ENCODE results near the gene ROBO3. TPM values are rescaled to one million over a fixed set of nuclear protein-coding genes. Genes with fewer than 3 reads are reported as not detected.

ROBO3 gene, protein sequence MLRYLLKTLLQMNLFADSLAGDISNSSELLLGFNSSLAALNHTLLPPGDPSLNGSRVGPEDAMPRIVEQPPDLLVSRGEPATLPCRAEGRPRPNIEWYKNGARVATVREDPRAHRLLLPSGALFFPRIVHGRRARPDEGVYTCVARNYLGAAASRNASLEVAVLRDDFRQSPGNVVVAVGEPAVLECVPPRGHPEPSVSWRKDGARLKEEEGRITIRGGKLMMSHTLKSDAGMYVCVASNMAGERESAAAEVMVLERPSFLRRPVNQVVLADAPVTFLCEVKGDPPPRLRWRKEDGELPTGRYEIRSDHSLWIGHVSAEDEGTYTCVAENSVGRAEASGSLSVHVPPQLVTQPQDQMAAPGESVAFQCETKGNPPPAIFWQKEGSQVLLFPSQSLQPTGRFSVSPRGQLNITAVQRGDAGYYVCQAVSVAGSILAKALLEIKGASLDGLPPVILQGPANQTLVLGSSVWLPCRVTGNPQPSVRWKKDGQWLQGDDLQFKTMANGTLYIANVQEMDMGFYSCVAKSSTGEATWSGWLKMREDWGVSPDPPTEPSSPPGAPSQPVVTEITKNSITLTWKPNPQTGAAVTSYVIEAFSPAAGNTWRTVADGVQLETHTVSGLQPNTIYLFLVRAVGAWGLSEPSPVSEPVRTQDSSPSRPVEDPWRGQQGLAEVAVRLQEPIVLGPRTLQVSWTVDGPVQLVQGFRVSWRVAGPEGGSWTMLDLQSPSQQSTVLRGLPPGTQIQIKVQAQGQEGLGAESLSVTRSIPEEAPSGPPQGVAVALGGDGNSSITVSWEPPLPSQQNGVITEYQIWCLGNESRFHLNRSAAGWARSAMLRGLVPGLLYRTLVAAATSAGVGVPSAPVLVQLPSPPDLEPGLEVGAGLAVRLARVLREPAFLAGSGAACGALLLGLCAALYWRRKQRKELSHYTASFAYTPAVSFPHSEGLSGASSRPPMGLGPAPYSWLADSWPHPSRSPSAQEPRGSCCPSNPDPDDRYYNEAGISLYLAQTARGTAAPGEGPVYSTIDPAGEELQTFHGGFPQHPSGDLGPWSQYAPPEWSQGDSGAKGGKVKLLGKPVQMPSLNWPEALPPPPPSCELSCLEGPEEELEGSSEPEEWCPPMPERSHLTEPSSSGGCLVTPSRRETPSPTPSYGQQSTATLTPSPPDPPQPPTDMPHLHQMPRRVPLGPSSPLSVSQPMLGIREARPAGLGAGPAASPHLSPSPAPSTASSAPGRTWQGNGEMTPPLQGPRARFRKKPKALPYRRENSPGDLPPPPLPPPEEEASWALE (N-terminal part only)
- polyA plus RNA-seq (2013, experiment 1 of 2), result 4.9 TPM
- polyA plus RNA-seq (2013, experiment 2 of 2), result 10.1 TPM

DNA sequence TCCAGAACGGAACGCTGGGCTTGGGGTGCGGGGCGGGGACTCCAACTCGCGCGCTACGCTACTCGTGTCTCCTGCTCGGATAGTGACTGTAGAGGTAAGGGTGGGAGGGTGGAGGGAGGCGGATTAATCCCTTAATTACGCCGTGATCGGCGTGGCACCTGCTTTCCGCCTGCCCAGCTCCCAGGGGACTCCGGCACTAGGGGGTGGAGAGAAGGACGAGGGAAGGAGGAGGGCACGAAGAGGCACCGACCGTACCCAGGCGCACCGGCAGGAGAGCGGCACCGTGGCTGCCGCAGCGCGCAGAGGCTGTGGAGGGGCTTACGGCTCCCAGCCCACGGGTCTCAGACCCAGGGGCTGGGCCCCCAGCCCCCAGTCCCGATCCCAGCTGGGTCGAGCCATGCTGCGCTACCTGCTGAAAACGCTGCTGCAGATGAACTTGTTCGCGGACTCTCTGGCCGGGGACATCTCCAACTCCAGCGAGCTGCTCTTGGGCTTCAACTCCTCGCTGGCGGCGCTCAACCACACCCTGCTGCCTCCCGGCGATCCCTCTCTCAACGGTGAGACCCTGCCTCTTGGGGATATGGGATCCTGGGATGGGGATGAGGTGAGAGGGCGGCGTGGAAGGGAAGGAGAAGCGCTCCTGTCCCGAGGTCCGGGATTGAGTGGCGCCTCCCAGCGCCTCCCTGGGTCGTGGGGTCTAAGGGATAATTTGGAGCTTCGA is at the start of gene ROBO3:
TSS of gene ROBO3 (plus strand) at position 252 of the 721 bp plus-strand sequence. CDS start at position 398, 146 bp downstream.
- H3K9me3 ChIP-seq (ENCODE audit: insufficient read depth, low read depth, low read length), result no peaks in the 10 kb centered on the region
- H3K9ac ChIP-seq (ENCODE audit: low read depth, low read length), result no peak within 1 kb of the TSS
- H3K36me3 ChIP-seq (ENCODE audit: insufficient read depth, low read length), result no peaks in the 10 kb centered on the region
- H3K27ac ChIP-seq (ENCODE audit: low read depth, low read length), result no peak within 1 kb of the TSS
- H3K27me3 ChIP-seq (ENCODE audit: insufficient read depth, low read length), result peaks cover 100% of the 10 kb centered on the region
- H3K4me3 ChIP-seq (ENCODE audit: low read length), result peak within 1 kb of the TSS; percentile 17
- WGBS, result 4% methylated on average over 53 of the region's 53 CpGs
- 0 out of 2 replicates have a peak, but pooled peaks cover 4% of the 10 kb centered on the region for H3K4me1 ChIP-seq (ENCODE audit: insufficient read depth, low read length)

DNA sequence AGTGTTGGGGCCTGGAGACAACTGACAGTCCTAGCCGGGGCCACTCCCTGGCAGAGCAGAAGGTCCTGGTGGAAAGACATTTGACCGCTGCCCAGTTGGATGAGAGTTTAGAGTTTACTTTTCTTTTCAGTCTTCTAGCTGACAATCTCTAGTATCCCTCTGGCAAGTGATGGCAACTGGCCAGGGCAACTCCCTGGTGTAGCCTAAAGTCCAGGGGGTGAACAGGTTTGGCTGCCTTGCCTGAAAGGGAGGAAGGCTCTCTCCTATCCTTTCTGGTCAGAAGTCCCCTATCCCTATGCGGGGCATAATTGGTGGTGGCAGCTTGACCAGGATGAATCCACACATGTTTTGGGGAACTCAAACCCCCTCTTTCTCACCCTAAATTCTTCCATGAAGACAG is 48.2 kb upstream of the ROBO3 start:
- Histone ChIP-seq H3K4me3 (ENCODE audit: low read length) (no peak overlapping the region), H3K36me3 (ENCODE audit: insufficient read depth, low read length) (no peaks in the 10 kb centered on the region), H3K27me3 (ENCODE audit: insufficient read depth, low read length) (peaks cover 8% of the 10 kb centered on the region; the same call in 1 of the 2 replicates), H3K27ac (ENCODE audit: low read depth, low read length) (no peak overlapping the region), H3K4me1 (ENCODE audit: insufficient read depth, low read length) (no peaks in the 10 kb centered on the region), H3K9me3 (ENCODE audit: insufficient read depth, low read depth, low read length) (no peaks in the 10 kb centered on the region), H3K9ac (ENCODE audit: low read depth, low read length) (no peak overlapping the region)
- WGBS, result 97% methylated on average over 3 of the region's 3 CpGs

GRCh38 chr11:124821995-124822730 is 43.1 kb upstream of the ROBO3 start:
- no peak overlapping the region for H3K27ac ChIP-seq (ENCODE audit: low read depth, low read length)
- H3K4me1 ChIP-seq (ENCODE audit: insufficient read depth, low read length), result no peaks in the 10 kb centered on the region
- H3K27me3 ChIP-seq (ENCODE audit: insufficient read depth, low read length), result peaks cover 8% of the 10 kb centered on the region
- 85% methylated on average over 6 of the region's 6 CpGs for WGBS
- no peak overlapping the region for H3K4me3 ChIP-seq (ENCODE audit: low read length)
- no peak overlapping the region for H3K9ac ChIP-seq (ENCODE audit: low read depth, low read length)
- H3K36me3 ChIP-seq (ENCODE audit: insufficient read depth, low read length), result no peaks in the 10 kb centered on the region
- H3K9me3 ChIP-seq (ENCODE audit: insufficient read depth, low read depth, low read length), result no peaks in the 10 kb centered on the region

DNA sequence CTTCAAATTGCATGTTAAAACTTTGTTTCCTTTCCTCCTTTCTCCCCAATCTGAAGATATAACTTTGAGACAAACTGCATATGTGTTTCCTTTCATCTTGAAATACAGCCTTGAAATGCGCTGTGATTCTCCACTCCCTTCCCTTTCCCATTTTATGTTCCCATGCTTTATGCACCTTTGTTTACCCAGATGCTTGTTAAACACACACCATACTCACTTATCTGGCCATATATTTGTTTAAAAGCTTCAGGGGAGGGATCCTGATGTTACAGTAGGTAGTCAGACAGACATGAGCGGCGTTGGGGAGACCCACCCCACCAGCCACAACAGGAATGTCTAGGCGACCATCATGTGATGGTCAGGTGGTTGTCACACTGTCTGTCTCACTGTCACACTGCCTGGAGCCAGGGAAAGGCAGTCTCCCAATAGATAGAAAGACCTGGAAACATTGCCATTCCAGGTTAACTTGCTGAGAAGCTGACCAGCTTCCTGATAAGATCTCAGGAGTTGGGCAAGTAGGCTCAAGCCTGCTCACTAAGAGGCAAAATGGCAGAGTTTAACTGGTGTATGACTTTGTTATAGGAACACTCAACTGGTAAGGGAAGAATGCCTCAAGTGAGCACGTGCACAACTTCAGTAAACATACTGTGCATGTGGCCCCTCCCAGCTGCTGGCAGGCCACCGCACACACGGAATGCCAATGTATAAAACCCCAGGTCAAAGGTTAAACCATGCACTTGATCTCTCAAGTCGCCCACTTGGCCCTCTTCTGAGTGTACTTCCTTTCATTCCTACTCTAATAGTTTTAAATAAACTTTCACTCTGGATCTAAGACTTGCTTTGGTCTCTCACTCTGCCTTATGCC is 41.5 kb upstream of the ROBO3 start:
- Histone ChIP-seq H3K27me3 (ENCODE audit: insufficient read depth, low read length) (no peaks in the 10 kb centered on the region; the same call in 1 of the 2 replicates), H3K4me3 (ENCODE audit: low read length) (no peak overlapping the region), H3K36me3 (ENCODE audit: insufficient read depth, low read length) (no peaks in the 10 kb centered on the region), H3K9ac (ENCODE audit: low read depth, low read length) (no peak overlapping the region), H3K9me3 (ENCODE audit: insufficient read depth, low read depth, low read length) (no peaks in the 10 kb centered on the region), H3K4me1 (ENCODE audit: insufficient read depth, low read length) (no peaks in the 10 kb centered on the region), H3K27ac (ENCODE audit: low read depth, low read length) (no peak overlapping the region)
- 79% methylated on average over 8 of the region's 8 CpGs for WGBS

- 83% methylated on average over 2 of the region's 3 CpGs for WGBS
- H3K27ac ChIP-seq (ENCODE audit: low read depth, low read length), result no peak overlapping the region
- H3K9me3 ChIP-seq (ENCODE audit: insufficient read depth, low read depth, low read length), result no peaks in the 10 kb centered on the region
- H3K4me3 ChIP-seq (ENCODE audit: low read length), result no peak overlapping the region
- no peaks in the 10 kb centered on the region for H3K4me1 ChIP-seq (ENCODE audit: insufficient read depth, low read length)
- H3K9ac ChIP-seq (ENCODE audit: low read depth, low read length), result no peak overlapping the region
- no peaks in the 10 kb centered on the region; the same call in 1 of the 2 replicates for H3K27me3 ChIP-seq (ENCODE audit: insufficient read depth, low read length)
- H3K36me3 ChIP-seq (ENCODE audit: insufficient read depth, low read length), result no peaks in the 10 kb centered on the region
Observed at GRCh38 chr11:124825876-124826275, 39.4 kb upstream of the ROBO3 start.

DNA sequence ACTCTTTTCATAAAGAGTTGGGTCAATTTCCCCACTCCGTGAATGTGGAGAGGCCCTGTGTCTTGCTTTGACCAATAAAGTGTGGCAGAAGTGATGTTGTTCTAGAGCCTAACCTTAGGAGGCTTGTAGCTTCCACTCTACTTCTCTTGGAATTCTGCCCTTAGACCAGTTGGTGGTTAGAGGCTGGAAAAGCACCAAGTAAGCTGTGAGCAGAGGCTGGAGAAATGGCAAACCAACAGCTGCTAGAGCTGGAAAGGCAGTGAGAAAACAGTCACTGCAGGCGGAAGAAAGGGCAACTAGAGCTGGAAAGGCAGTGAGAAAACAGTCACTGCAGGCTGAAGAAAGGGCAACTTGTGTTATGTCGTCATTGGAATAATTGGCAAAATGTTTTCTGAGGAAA is 35.2 kb upstream of the ROBO3 start:
- 89% methylated on average over 3 of the region's 3 CpGs for WGBS
- no peaks in the 10 kb centered on the region for H3K36me3 ChIP-seq (ENCODE audit: insufficient read depth, low read length)
- H3K27ac ChIP-seq (ENCODE audit: low read depth, low read length), result no peak overlapping the region
- H3K4me3 ChIP-seq (ENCODE audit: low read length), result no peak overlapping the region
- H3K4me1 ChIP-seq (ENCODE audit: insufficient read depth, low read length), result no peaks in the 10 kb centered on the region
- no peaks in the 10 kb centered on the region for H3K9me3 ChIP-seq (ENCODE audit: insufficient read depth, low read depth, low read length)
- no peak overlapping the region for H3K9ac ChIP-seq (ENCODE audit: low read depth, low read length)
- H3K27me3 ChIP-seq (ENCODE audit: insufficient read depth, low read length), result peaks cover 12% of the 10 kb centered on the region

DNA sequence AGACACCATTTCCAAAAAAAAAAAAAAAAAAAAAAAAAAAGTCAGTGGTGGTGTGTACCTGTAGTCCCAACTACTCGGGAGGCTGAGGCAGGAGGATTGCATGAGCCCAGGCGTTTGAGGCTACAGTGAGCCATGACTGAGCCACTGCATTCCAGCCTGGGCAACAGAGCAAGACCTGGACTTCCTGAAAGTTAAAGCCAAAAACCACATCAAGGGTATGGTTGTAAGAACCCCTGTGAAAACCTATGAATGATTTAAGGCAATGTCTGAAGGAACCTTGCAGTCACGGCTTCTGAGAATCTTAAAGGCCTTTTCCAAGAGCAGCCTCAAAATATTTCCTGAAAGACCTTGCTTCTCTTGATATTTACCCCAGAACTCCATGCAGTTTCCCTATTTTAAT is 34.5 kb upstream of the ROBO3 start:
- Histone ChIP-seq H3K9me3 (ENCODE audit: insufficient read depth, low read depth, low read length) (no peaks in the 10 kb centered on the region), H3K4me1 (ENCODE audit: insufficient read depth, low read length) (no peaks in the 10 kb centered on the region), H3K27ac (ENCODE audit: low read depth, low read length) (no peak overlapping the region), H3K4me3 (ENCODE audit: low read length) (no peak overlapping the region), H3K27me3 (ENCODE audit: insufficient read depth, low read length) (peaks cover 17% of the 10 kb centered on the region), H3K9ac (ENCODE audit: low read depth, low read length) (no peak overlapping the region), H3K36me3 (ENCODE audit: insufficient read depth, low read length) (no peaks in the 10 kb centered on the region)
- 97% methylated on average over 3 of the region's 3 CpGs for WGBS

DNA sequence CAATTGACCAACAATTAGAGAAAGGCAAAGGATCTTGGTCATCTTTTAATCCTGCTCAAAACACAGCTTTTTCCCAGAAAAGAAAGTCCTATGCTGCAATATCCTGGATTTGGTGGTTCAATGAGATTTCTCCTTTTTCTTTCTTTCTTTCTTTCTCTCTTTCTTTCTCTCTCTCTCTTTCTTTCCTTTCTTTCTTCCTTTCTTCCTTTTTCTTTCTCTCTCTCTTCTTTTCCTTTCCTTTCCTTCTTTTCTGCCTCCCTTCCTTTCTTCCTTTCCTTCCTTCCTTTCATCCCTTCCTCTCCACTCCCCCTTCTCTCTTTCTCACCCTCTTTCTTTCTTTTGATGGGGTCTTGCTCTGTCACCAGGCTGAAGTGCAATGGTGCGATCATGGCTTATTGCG is 33.3 kb upstream of the ROBO3 start:
- H3K9me3 ChIP-seq (ENCODE audit: insufficient read depth, low read depth, low read length), result no peaks in the 10 kb centered on the region
- no peak overlapping the region for H3K4me3 ChIP-seq (ENCODE audit: low read length)
- WGBS, result 95% methylated on average over 2 of the region's 2 CpGs
- H3K27me3 ChIP-seq (ENCODE audit: insufficient read depth, low read length), result peaks cover 26% of the 10 kb centered on the region
- no peaks in the 10 kb centered on the region for H3K36me3 ChIP-seq (ENCODE audit: insufficient read depth, low read length)
- H3K4me1 ChIP-seq (ENCODE audit: insufficient read depth, low read length), result no peaks in the 10 kb centered on the region
- no peak overlapping the region for H3K9ac ChIP-seq (ENCODE audit: low read depth, low read length)
- no peak overlapping the region for H3K27ac ChIP-seq (ENCODE audit: low read depth, low read length)

DNA sequence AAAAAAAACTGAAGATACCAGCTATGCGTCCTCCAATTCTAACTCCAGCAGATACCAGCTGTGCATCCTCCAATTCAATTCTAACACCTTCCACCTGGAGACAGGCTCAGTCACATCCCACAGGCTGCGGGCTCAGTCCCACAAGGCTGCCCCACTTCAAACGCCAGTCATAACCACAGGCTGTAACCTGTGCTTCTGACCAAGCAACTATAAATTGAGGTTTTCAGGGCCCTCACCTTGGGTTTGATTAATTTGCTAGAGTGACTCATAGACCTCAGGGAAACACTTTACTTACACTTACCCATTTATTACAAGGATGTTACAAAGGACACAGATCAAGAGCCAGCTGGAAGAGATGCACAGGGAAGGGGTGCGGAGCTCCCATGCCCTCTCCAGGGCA is 32.7 kb upstream of the ROBO3 start:
- Histone ChIP-seq H3K9me3 (ENCODE audit: insufficient read depth, low read depth, low read length) (no peaks in the 10 kb centered on the region), H3K9ac (ENCODE audit: low read depth, low read length) (no peak overlapping the region), H3K4me3 (ENCODE audit: low read length) (no peak overlapping the region), H3K36me3 (ENCODE audit: insufficient read depth, low read length) (no peaks in the 10 kb centered on the region), H3K27me3 (ENCODE audit: insufficient read depth, low read length) (peaks cover 32% of the 10 kb centered on the region), H3K27ac (ENCODE audit: low read depth, low read length) (no peak overlapping the region), H3K4me1 (ENCODE audit: insufficient read depth, low read length) (peaks cover 3% of the 10 kb centered on the region; the same call in 1 of the 2 replicates)
- WGBS, result 87% methylated on average over 4 of the region's 4 CpGs

Data from HUES64 (cell line).